Colon (tissue), 2 donors: ENCODE results near the gene C16orf95.
"Not testable (repeated sequence)": the region's sequence is repeated elsewhere in the genome, so short reads cannot be mapped to it uniquely, and the experiment has no call there.

Experiments used
- FAIRE-seq: peaks from 2 replicates; lab custom pipeline; 2012; peaks lifted over from hg19 to GRCh38; lab: Jason Lieb, UNC
- donor health status: control.
- donor health status: control.

C16orf95 gene

DNA sequence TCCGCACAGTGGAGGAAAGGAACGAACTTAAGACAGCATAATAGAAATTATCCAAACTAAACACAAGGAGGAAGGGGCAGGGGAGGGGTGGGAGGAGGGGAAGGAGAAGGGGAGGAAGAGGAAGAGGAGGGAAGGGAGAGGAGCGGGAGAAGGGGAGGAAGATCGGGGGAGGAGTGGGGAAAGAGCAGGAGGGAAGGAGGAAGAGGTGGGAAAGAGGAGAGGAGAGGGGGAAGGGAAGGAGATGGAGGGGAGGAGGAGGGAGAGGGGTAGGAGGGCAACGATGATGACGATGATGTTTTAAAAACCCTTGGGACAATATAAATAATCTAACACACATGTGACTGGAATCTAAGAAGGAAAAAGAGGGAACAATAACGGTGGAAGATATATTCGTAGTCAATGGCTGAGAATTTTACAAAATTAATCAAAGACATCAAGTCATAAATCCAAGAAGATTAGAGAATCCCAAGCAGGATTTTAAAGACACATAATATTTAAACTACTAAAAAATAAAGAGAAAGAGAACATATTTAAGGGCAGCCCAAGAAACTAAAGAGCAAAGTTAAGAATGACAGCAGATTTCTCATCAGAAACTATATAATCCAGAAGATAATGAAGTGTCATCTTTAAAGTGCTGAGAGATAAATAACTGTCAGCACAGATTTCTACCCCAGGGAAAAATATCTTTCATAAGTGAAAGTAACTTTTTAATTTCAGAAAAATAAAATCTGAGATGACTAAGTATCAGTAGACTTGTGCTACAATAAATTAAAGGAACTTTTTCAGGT, 30.2 kb downstream of the C16orf95 start:
- no peak for FAIRE-seq

DNA sequence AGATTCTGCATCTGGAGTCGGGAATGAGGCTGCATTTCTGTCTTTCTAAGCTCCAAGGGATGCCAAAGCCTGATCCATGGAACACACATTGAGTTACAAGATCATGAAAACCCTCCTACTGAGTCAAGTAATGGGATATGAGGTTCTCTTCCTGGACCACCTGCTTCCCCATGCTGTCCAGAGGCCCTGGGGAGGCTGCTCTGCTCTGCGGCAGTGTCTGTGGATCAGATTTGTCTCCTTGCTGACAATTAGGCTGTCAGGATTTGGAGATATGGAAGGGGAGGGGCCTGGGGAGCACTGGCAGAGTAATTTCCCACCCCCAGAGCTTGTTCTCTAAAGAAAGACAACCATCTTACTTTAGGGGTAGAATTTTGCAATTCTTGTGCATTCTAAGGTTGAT, 33.0 kb downstream of the C16orf95 start:
- FAIRE-seq: no peak

DNA sequence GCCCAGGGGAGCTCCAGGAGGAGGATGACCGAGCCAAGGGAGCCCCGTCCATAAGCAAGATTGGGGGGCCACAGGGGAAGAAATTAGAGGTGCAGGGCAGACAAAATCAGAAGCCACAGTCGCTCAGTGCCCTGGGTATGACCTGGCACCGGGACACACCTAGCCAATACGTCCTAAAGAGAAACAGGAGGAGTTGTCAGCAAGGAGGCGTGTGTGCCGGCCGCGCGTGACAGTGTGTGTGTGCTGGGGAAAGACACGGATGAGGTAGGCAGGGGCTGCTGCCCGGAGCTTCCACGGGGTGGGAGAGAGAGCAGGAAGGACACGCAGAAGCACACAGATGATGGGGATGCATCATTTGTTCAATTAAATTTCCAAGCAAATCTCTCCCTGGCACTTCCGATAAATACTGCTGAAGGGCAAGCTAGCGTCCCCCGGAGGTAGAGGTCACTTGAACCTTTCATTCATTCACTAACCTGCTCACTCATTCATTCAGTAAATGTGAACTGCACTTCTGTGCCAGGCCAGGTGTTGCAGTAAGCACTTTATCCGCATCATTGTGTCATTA, 38.0 kb downstream of the C16orf95 start:
- FAIRE-seq: no peak

DNA sequence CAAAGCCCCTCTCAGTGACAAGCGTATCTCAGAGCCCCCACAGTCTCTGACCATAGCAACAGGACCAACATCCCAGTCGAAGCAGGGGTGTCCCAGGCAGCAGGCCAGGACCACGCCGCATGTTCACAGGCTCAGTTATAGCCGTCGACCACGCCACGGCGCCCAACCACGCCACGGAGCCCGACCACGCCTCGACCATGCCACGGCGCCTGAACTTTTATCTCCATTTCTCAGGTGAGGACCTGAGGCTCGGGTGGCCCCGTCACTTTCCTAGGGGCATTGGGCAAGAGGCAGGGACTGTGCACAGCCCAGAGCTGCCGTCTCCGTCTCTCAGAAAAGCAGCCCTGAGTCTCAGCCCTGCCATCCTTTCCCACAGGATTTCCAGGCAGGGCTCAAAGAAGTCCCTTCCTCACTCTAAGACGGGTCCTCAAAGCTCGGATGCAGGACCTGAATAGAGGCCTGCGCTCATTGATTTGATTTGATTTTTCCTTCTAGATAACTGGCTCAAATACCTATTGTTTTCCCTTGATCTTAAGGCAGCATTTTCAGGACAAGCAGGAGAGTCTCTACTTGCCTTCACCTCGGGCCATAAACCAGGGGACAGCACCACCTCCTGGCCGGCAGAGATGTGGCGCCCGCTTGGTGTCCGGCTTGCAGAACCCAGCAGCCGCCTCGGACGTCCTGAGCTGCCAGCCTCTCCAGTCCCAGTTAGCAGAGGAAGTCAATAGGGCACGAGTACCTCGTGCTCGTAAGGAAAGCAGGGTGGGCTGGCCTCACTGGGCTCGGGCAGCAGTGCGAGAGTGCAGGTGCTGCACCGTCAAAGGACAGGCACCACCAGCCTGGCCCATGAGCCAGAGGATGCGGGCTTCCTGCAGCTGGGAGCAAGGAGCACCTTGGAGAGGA, 38.8 kb downstream of the C16orf95 start:
- FAIRE-seq: no peak

DNA sequence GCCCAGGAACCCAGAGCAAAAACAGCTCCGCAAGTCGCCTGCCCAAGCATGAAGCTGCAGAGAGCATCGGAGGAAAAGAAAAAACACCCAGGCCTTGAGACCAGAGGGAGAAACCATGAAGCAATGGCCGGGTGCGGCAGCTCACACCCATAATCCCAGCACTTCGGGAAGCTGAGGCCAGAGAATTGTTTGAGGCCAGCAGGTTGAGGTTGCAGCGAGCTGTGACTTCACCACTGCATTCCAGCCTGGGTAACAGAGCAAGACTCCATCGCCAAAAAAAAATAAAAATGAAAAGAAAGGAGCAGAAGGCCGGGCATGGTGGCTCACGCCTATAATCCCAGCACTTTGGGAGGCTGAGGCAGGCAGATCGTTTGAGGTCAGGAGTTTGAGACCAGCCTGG, 40.3 kb downstream of the C16orf95 start:
- FAIRE-seq: no peak

DNA sequence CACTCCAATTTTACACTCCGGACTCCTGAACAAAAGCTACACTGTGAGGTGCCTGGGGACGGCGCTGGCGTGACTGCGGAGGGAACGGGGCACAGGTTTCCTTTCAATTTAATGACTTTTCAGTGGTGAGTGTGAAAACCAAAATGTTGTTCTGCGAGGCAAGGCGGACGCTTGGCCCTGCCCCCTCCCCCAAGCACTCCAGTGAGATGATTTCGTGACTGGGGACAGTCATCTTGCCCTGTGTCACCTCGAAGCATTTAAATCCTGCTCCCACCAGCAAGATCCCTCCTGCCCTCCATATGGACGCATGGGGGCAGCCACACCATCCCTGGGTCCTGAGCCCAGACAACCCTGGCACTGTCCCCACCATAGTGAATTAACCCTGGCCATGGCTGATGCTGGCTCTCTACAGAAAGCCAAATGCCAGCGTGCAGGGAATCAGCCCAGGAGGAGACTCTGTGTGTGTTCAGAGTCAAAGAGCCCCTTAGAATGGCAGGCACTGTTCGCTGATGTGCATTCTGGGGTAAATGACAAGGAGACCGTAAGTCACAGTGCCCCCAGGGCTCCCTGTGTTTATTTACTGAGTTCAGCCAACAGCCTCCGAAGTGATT, 41.0 kb downstream of the C16orf95 start:
- FAIRE-seq: no peak

DNA sequence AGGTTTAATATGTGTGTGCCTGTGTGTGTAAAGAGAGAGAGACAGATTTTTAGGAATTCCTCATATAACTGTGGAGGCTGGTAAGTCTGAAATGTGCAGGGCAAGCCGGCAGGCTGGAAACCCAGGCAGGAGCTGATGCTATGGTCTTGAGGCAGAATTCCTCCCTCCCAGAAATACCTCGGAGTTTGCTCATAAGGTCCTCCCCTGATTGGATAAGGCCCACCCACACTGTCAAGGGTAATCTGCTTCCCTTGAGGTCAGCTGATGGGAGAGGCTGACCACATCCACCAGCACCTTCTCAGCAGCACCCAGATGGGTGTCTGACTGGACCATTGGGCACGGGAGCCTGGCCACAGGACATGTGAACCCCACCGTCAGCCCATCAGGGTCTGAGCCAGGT, 42.4 kb downstream of the C16orf95 start:
- FAIRE-seq: no peak

DNA sequence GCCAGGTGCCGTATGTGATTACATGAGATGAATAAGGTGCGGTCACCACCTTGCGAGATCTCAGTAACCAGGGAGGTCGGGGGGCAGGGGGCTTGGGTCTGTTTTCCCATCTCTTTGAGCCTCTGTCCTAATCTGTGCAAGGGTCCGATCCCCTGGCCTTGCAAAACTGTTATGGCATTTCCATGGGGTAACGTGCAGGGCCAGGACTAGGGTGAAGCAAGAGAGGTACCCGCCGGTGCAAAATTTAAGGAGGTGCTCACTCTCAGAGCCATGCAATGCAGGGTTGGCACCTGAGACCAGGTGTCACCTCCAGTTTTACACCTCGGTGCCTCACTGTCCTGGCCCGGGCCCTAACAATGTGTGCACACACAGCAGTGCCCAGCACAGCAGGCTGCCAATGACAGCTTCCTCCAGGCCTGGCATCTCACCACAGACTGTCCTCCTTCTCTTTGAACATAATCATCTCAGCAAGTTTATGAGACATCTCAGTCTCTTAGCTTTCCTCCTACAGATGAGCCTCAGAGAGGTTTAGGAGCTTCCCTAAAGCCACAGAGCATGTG, 43.6 kb downstream of the C16orf95 start:
- FAIRE-seq: no peak

DNA sequence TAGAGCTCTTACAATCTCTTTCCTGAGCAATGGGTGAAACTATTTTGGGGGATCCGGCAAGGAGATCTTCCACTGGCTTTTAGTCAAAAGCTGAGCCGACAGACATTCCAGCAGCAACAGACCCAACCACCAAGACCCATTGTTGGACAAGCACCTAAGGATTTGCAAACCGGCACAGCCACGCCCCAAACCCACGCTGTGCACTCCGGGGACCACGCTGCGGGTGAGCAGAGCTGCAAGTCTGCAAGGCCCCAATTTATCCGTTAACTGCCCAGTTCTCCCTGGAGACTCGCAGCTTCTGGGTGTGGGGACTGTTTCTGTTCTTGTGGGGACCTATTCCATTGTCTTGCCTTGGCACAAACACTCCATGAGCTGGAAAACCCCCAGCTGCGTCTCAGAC, 45.9 kb downstream of the C16orf95 start:
- FAIRE-seq: no peak

DNA sequence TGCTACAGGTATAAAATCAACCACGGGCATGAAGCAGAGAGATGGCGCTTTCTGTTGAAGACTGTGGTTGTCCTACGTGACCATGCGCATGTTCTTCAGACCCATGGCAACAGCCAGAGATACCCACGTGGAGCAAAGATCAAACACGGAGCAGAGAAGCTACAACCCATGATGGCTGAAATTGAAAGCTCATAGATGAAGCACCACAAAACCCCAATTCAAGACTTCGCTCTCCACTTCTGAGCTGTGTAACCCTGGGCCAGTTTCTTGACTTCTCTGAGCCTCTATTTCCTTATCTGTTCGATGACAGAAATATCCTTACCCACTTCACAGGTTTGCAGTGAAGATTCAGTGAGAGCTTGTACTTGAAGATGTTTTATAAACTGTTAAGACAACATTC, 49.6 kb downstream of the C16orf95 start:
- no peak for FAIRE-seq

DNA sequence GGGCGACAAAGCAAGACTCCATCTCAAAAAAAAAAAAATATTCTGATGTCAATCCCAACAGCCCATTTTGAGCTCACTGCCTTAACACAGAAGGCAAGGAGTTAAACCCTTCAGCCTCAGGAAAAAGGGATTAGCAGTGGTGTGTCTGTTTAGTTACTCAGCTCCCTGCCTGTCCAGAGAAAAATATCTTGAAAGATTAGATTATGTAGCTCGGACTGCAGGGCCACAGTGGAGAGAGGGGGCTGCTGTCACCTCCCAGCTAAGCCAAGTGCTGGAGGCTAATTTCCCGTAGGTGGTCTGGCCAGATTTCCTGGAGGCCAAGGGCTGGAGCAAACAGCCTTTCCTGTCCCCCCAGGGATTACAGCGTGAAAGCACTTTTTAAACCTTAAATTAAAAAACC, 50.3 kb downstream of the C16orf95 start:
- FAIRE-seq: no peak

DNA sequence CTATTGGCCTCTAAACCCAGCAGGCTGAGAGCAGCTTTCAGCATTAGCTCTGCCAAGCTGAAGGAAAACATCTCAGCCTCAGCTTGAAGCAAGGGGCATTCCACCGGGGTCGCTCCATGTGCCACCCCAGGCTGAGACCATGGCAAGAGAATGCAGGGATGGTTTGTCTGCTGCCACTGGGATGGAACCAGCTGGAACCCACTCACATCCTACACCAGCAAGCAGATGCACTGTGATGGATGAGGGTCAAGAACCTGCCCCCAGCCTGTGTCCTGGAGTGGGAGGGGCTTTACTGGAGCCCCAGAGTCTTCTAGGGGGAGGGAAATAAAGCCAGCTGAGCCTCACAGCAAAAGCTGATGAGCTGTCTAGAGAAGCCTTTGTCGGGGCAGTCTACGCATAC, 51.9 kb downstream of the C16orf95 start:
- no peak for FAIRE-seq

DNA sequence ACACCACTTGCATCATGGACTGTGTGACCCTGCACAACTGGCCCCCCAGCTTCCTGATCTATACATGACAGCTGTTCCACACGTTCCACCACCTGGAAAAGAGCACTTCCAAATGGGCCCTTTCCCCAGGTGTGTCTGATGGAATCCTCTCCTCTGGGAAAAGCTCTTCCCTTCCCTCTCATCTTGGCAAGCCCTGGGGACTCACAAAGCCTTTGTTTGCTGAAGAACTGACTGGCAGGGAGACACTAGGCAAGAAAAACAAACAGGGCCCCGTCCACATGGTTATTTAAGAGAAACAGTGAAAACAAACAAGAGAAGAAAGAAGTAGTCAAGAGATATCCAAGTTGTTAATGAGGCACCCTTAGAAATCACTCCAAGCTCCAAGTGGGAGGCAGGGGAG, 52.6 kb downstream of the C16orf95 start:
- no peak for FAIRE-seq

DNA sequence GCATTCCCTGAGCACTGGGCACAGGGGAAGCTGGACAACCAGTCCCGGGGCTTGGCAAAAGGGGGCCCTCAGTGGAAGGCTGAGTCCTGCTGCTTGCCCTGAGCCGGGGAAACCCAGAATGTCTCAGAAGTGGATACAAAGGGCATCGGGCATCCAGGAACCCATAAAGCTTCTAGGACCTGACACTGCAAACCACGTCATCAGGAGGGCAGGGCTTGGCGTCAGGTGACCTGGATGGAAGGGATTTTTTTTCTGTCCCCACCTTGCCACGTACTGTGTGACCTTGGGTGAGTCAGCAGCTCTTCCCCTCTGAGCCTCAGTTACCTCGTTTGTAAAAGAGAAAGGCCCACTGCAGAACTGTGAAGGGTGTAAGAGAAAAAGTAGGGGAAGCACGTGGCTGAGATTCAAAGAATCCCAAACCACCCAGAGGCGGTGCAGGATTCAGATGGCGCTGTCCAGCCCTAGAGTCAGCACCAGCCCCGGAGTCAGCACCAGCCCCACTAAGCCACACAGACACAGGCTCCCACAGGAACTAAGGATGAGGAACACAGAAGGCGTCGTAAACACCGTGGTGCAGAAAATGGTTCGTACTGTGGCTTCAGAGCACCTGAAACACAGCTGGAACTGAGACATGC, 53.7 kb downstream of the C16orf95 start:
- no peak for FAIRE-seq

DNA sequence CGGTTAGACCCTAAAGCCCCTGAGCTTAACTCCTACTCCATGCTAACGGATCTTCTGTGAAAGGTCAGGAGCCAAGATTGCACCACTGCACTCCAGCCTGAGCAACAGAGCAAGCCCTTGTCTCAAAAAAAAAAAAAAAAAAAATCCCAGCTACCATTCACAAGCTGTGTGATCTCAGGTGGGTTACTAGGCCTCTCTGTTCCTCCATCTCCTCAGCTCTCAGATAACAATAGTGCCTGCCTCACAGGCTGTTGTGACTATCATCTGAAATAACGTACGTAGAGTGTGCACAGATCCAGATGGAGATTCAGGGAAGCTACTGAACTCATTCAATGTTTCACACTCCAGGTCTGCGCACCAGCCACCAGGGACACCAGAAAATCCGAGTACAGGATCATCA, 57.8 kb downstream of the C16orf95 start:
- FAIRE-seq: no peak

DNA sequence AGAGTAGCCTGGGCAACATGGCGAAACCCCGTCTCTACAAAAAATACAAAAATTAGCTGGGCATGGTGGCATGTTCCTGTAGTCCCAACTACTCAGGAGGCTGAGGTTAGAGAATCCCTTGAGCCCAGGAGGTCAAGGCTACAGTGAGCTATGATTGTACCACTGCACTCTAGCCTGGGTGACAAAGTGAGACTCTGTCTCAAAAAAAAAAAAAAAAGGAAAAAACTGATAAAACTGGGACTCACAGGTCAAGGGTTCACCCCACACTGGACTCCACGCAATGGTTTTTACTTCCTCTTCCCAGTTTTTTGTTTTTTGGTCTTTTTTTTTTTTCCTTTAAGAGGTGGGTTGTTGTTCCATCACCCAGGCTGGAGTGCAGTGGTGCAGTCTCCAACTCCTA, 58.5 kb downstream of the C16orf95 start:
- not testable (repeated sequence) for FAIRE-seq

DNA sequence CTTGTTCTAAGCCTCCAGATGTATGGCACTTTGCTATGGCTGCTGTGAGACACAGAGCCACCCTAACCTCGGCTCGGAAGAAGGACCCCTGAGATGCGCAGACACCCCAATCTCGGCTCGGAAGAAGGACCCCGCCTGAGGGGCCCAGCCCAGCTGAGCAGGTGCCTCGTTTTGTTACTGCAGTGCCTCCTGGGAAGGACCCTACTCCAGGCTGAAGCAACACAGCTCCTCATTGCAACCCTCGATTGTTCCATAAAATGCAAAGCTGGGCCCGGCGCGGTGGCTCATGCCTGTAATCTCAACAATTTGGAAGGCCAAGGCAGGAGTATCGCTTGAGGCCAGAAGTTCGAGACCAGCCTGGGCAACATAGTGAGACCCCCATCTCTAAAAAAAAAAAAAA, 61.3 kb downstream of the C16orf95 start:
- no peak for FAIRE-seq

DNA sequence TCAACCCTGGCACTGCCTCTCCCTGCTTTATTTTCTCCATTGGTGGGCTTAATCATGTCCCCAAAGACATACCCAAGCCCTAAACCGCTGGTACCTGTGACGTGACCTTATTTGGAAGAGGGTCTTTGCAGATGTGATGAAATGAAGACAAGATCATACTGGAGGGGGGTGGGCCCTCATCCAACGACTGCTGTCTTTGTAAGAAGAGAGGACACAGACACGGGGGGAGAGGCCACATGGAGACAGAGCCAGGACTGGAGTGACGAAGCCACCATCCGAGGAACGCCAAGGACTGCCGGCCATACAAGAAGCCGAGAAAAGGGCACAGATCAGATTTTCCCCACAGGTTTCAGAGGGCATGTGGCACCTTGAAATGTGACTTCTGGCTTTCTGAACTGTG, 62.5 kb downstream of the C16orf95 start:
- FAIRE-seq: no peak

DNA sequence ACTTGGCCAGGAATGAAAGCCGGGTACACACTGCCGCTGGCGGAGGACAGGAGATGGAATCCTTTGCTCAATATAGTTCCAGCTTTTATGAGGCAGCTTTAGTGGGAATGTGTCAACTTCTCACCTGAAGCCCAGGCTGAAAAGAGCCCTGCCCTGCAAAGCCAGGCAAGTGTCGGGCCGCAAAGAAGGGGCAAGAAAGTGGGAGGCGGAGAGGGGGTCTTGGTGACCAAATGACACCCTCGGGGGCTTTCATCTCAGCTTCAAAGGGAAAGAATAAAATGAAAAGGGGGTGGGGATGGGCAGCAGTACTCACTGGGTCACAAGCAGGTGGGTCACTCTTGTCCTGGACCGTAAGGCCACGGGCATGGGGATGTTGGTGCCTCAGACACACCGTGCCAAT, 62.9 kb downstream of the C16orf95 start:
- no peak for FAIRE-seq

DNA sequence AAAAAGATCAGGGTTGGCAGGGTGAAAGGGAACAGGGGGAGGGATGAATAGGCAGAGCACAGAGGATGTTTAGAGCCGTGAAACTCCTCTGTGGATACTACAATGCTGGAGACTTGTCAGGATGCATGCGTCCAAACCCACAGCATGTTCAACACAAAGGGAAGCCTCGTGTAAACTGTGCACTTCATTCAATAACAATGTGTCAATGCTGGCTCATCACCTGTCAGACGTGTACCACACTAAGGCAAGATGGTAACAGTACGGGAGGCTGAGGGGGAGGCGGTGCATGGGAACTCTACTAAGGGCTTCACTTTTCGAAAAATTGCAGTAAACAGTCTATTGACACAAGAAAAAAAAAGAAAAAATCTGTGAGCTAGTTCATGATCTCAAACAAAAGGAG, 63.7 kb downstream of the C16orf95 start:
- FAIRE-seq: no peak
